ENCODE measurements around the gene HSD17B13.
A peak's percentile ranks its signal among the peaks of the same experiment; 100 is the strongest.

The HSD17B13 gene

GRCh38 chr4:87356832-87357526, 34.3 kb upstream of the HSD17B13 start:
- no peak for ATAC-seq
- TF ChIP-seq ZFP30 (CRISPR knock-in tag; IDR thresholded peaks at IDR 0.05) (no peak), CSRNP3 (CRISPR knock-in tag; IDR thresholded peaks at IDR 0.05) (no peak), GLIS3 (CRISPR knock-in tag; IDR thresholded peaks at IDR 0.05) (no peak), CSDC2 (CRISPR knock-in tag; IDR thresholded peaks at IDR 0.05) (no peak), CREB5 (CRISPR knock-in tag; IDR thresholded peaks at IDR 0.05; ENCODE audit: low read depth) (no peak), ZNF8 (CRISPR knock-in tag; IDR thresholded peaks at IDR 0.05) (no peak), POU6F1 (CRISPR knock-in tag; IDR thresholded peaks at IDR 0.05; ENCODE audit: borderline replicate concordance, low read depth) (no peak), ZFP3 (CRISPR knock-in tag; IDR thresholded peaks at IDR 0.05) (no peak), BACH2 (CRISPR knock-in tag; IDR thresholded peaks at IDR 0.05; ENCODE audit: borderline replicate concordance) (no peak), ISL1 (CRISPR knock-in tag; IDR thresholded peaks at IDR 0.05) (no peak), PATZ1 (CRISPR knock-in tag; IDR thresholded peaks at IDR 0.05; ENCODE audit: borderline replicate concordance) (no peak), ZNF70 (CRISPR knock-in tag; IDR thresholded peaks at IDR 0.05) (no peak), ESRRG (CRISPR knock-in tag; IDR thresholded peaks at IDR 0.05) (no peak), TCF4 (CRISPR knock-in tag; IDR thresholded peaks at IDR 0.05; ENCODE audit: borderline replicate concordance) (no peak), SNAI2 (CRISPR knock-in tag; IDR thresholded peaks at IDR 0.05) (no peak)

GRCh38 chr4:87354168-87355102, 31.8 kb upstream of the HSD17B13 start:
- no peak for TF ChIP-seq PATZ1 (CRISPR knock-in tag; IDR thresholded peaks at IDR 0.05; ENCODE audit: borderline replicate concordance)
- no peak for TF ChIP-seq ISL1 (CRISPR knock-in tag; IDR thresholded peaks at IDR 0.05)
- TF ChIP-seq RARB (CRISPR knock-in tag; IDR thresholded peaks at IDR 0.05) = no peak
- TF ChIP-seq ZC3H10 (CRISPR knock-in tag; IDR thresholded peaks at IDR 0.05) = no peak
- TF ChIP-seq ZFP30 (CRISPR knock-in tag; IDR thresholded peaks at IDR 0.05) = no peak
- no peak for TF ChIP-seq PPARA (CRISPR knock-in tag; IDR thresholded peaks at IDR 0.05; ENCODE audit: borderline replicate concordance)
- TF ChIP-seq CSRNP3 (CRISPR knock-in tag; IDR thresholded peaks at IDR 0.05) = no peak
- ATAC-seq = no peak

GRCh38 chr4:87353592-87353991, 30.9 kb upstream of the HSD17B13 start:
- ATAC-seq = peak; percentile 39; the same call in 1 of the 3 replicates
- TF ChIP-seq ARNTL (CRISPR knock-in tag; IDR thresholded peaks at IDR 0.05; ENCODE audit: borderline replicate concordance, low read depth) (no peak), ISL1 (CRISPR knock-in tag; IDR thresholded peaks at IDR 0.05) (no peak), TOX (CRISPR knock-in tag; IDR thresholded peaks at IDR 0.05; ENCODE audit: borderline replicate concordance) (no peak), CREB5 (CRISPR knock-in tag; IDR thresholded peaks at IDR 0.05; ENCODE audit: low read depth) (no peak), ZNF565 (CRISPR knock-in tag; conservative IDR thresholded peaks at IDR 0.05; ENCODE audit: low read depth) (no peak), ZFP3 (CRISPR knock-in tag; IDR thresholded peaks at IDR 0.05) (no peak), ZC3H10 (CRISPR knock-in tag; IDR thresholded peaks at IDR 0.05) (no peak), BACH2 (CRISPR knock-in tag; IDR thresholded peaks at IDR 0.05; ENCODE audit: borderline replicate concordance) (no peak), POU6F1 (CRISPR knock-in tag; IDR thresholded peaks at IDR 0.05; ENCODE audit: borderline replicate concordance, low read depth) (no peak)
